Aorta (tissue), 5 donors: ENCODE results near the gene PURB. TPM values are rescaled to one million over a fixed set of nuclear protein-coding genes. Genes with fewer than 3 reads are reported as not detected.
A peak's percentile ranks its signal among the peaks of the same experiment; 100 is the strongest.
"Not testable (repeated sequence)": the region's sequence is repeated elsewhere in the genome, so short reads cannot be mapped to it uniquely, and the experiment has no call there.

Experiments
- ATAC-seq: fragments of 200-7000 bp; cut with Tn5 transposase; one replicate; pipeline ENCODE4 v1.9.1; 2022; ENCODE audit warnings: moderate library complexity; ENCODE audit not compliant: low FRiP score
- DNase-seq, 2 donors: peaks; one replicate each; pipeline ENCODE4 v3.0.0-alpha.2; 2020
- H3K27ac ChIP-seq, 2 donors: one replicate each; pipeline ENCODE4 v1.5.1; 2013; ENCODE audit warnings: low read length in 2 of 2, mild to moderate bottlenecking in 2 of 2, moderate library complexity in 2 of 2, control low read depth in 1 of 2, inconsistent platforms in 1 of 2, low read depth in 1 of 2
- H3K27me3 ChIP-seq, 2 donors: one replicate each; pipeline ENCODE4 v1.6.1; 2013; ENCODE audit warnings: control low read depth in 1 of 2, low read length in 1 of 2, mild to moderate bottlenecking in 1 of 2, moderate library complexity in 1 of 2; ENCODE audit not compliant: insufficient read depth in 2 of 2, control insufficient read depth in 1 of 2
- H3K36me3 ChIP-seq, 2 donors: one replicate each; pipeline ENCODE4 v1.6.1; 2013; ENCODE audit warnings: control low read depth in 1 of 2, low read length in 1 of 2, mild to moderate bottlenecking in 1 of 2; ENCODE audit not compliant: insufficient read depth in 2 of 2, control insufficient read depth in 1 of 2
- H3K4me1 ChIP-seq, 2 donors: one replicate each; pipeline ENCODE4 v1.6.1; 2013; ENCODE audit warnings: low read length in 2 of 2, control low read depth in 1 of 2, mild to moderate bottlenecking in 1 of 2, moderate library complexity in 1 of 2; ENCODE audit not compliant: insufficient read depth in 2 of 2, control insufficient read depth in 1 of 2
- H3K4me3 ChIP-seq, 2 donors: one replicate each; pipeline ENCODE4 v1.5.1; 2013; ENCODE audit warnings: low read length in 2 of 2, control low read depth in 1 of 2, mild to moderate bottlenecking in 1 of 2
- H3K9me3 ChIP-seq: one replicate; pipeline ENCODE4 v1.6.1; 2013; ENCODE audit warnings: mild to moderate bottlenecking, low read length; ENCODE audit not compliant: control insufficient read depth
- WGBS, 2 donors: extraction: QIAGEN DNeasy Blood & Tissue Kit; methylation state at CpG; one replicate each; pipeline ENCODE4 v1.1.7; 2013; 5-methylcytosine and 5-hydroxymethylcytosine counted together
- intact Hi-C, 2 donors: fragments of 100-400 bp; cut with DNase I; formaldehyde crosslinking; loops; one replicate each; pipeline versions ENCODE4 v1.14.2 to v1.15.0; 2022
- long read RNA-seq, 2 donors: library from polyadenylated mRNA; unstranded; transcript quantifications; one replicate each; pipeline ENCODE4 v2.0.0, GENCODE V29; 2020 to 2021
- polyA plus RNA-seq, 2 donors: library from polyadenylated mRNA; stranded (reverse); fragments of 200-250 nt; gene quantifications; one replicate each; pipeline ENCODE4 v1.2.3, GENCODE V29; 2013
- total RNA-seq, 2 donors: library from RNA; stranded (reverse); fragmentation: NEBNext Ultra II Directional; extraction: Animal tissue kit (Norgen Biotek cat#: 25700); gene quantifications; one replicate each; pipeline ENCODE4 v1.2.1, GENCODE V29; 2021
- donor health status: healthy with polysubstance abuse.
- donor health status: Bipolar disorder and iron deficiency.
- donor health status: DM: no; HTN: no; CAD: no.
- donor health status: DM: no; HTN: no; CAD: no.
- donor health status: DM: yes; HTN: yes; CAD: no.

The PURB gene
- 10 to 100 TPM; 26.4 to 33.9 TPM for total RNA-seq
- 1 to 10 TPM; 7.9 to 8.8 TPM for polyA plus RNA-seq
- long read RNA-seq, donor 1, full-length matches to known transcripts, result 6 of 6 reads
- long read RNA-seq, donor 1, partial matches to known transcripts, result 0 of 6 reads
- long read RNA-seq, donor 1, other reads (novel, unspliced or antisense), result 0 of 6 reads
- long read RNA-seq, donor 2, full-length matches to known transcripts, result 32 of 32 reads
- long read RNA-seq, donor 2, partial matches to known transcripts, result 0 of 32 reads
- long read RNA-seq, donor 2, other reads (novel, unspliced or antisense), result 0 of 32 reads

DNA sequence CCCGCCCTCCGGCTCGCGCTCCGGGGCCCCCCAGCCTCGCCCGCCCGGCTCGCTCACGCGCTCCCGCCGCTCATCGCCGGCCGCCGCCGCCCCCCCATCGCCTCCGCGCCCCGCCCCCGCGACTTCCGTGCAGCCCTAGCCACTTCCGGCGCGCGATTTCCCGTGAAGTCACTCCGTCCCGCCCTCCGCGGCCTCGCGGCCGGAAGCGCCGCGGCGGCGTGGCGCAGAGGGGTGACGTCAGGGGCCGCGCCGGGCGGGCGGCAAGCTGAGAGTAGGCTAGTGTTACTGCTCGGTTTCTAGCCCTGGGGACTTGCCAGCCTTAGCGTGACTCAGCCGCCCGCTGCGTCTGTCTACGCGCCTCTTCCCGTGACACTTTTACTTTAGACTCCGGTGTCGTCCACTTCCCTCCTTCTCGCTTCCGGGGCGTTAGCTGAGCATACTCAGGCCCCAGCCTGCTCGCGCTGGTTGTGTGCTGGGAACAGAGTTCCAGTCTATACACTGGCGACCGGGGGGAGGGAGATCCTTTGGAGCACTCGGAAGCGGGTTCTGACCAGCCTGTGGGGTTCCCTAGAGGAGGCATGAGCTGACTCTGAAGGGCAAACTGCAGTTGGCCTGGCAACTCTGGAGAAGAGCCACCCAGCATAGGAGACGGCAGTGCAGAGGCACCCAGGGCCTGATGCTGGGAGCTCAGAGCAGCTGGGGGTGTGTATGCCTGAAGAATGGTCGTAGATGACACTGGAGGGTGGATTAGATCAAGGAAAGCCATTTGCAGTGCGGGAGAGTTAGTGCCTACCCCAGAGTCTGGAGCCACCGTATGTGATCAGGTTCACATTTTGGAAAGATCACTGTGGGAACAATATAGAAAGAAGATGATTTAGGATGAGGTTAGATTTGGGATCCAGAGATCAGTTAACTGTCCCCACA lies at the start of gene PURB:
Gene PURB (minus strand): TSS at position 137 of the 924 bp plus-strand sequence. CDS start 182 bp downstream, outside the sequence.
- no peaks in the 10 kb centered on the region for H3K9me3 ChIP-seq
- DNase-seq, result peak; percentile 96 to 99
- no peaks in the 10 kb centered on the region for H3K36me3 ChIP-seq
- 1 to 2% methylated on average over 44 to 72 of the region's 72 CpGs for WGBS, 2 donors
- peak within 1 kb of the TSS; percentile 85 to 91 for H3K27ac ChIP-seq
- peak within 1 kb of the TSS; percentile 80 to 89 for H3K4me3 ChIP-seq
- no peaks in the 10 kb centered on the region for H3K27me3 ChIP-seq
- peak; percentile 99 for ATAC-seq
- peaks cover 2 to 11% of the 10 kb centered on the region in 2 donors for H3K4me1 ChIP-seq
- intact Hi-C loops, result loop anchor here (2.0 to 10.0 kb wide), 2 partner anchors 37 to 99 kb away; partner anchors contain the start of gene H2AZ2 (in 1 of the 2)

- WGBS, 2 donors, result 8 to 15% methylated on average over 1 of the region's 1 CpG
- H3K4me3 ChIP-seq, result no peak overlapping the region
- intact Hi-C loops, result no loop called here
- H3K27ac ChIP-seq, result no peak overlapping the region
- no peaks in the 10 kb centered on the region for H3K9me3 ChIP-seq
- H3K27me3 ChIP-seq, result no peaks in the 10 kb centered on the region
- H3K36me3 ChIP-seq, result no peaks in the 10 kb centered on the region
- no peaks in the 10 kb centered on the region for H3K4me1 ChIP-seq
- ATAC-seq, result no peak
- DNase-seq, result no peak
These were observed 49.7 kb upstream of the PURB start for GRCh38 chr7:44935016-44935415.

DNA sequence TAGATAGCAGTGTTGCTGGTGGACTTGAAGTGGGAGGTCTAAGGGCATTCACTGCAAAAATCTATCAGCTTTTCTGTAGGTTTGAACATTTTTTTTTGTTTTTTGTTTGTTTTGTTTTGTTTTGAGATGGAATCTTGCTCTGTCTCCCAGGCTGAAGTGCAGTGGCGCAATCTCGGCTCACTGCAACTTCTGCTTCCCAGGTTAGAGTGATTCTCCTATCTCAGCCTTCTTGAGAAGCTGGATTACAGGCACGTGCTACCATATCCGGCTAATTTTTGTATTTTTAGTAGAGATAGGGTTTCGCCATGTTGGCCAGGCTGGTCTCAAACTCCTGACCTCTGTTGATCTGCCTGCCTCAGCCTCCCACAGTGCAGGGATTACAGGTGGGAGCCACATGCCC lies 49.2 kb upstream of the PURB start:
- WGBS, 2 donors, result 69 to 78% methylated on average over 5 of the region's 5 CpGs
- ATAC-seq, H3K27me3 ChIP-seq, DNase-seq, H3K4me3 ChIP-seq, H3K4me1 ChIP-seq, H3K27ac ChIP-seq, H3K36me3 ChIP-seq, H3K9me3 ChIP-seq, intact Hi-C loops: not testable (repeated sequence)

DNA sequence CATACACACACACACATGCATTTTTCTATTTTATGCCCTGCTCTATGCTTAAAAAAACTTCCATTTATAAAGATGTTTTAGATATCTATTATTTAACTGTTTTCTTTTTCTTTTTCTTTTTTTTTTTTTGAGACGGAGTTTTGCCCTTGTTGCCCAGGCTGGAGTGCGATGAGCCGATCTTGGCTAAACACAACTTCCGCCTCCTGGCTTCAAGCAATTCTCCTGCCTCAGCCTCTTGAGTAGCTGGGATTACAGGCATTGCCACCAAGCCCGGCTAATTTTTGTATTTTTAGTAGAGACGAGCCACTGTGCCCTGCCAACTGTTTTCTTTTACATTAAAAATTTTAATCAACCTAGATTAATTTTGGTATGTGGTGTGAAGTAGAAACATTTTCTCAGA lies 45.6 kb upstream of the PURB start:
- no peak overlapping the region for H3K27ac ChIP-seq
- no peaks in the 10 kb centered on the region for H3K27me3 ChIP-seq
- H3K36me3 ChIP-seq, result no peaks in the 10 kb centered on the region
- ATAC-seq (no peak), DNase-seq (no peak)
- WGBS, 2 donors, result 71 to 77% methylated on average over 6 of the region's 6 CpGs
- H3K4me3 ChIP-seq, result no peak overlapping the region
- intact Hi-C loops, result no loop called here
- no peaks in the 10 kb centered on the region for H3K4me1 ChIP-seq
- H3K9me3 ChIP-seq, result peaks cover 3% of the 10 kb centered on the region

GRCh38 chr7:44922351-44922694 lies 37.0 kb upstream of the PURB start:
- 72% methylated on average over 8 of the region's 8 CpGs for WGBS, 2 donors
- no peak overlapping the region for H3K27ac ChIP-seq
- H3K4me1 ChIP-seq, result no peaks in the 10 kb centered on the region
- H3K36me3 ChIP-seq, result no peaks in the 10 kb centered on the region
- no peak for DNase-seq
- H3K27me3 ChIP-seq, result no peaks in the 10 kb centered on the region
- intact Hi-C loops, result loop anchor here (2.0 to 5.0 kb wide), 5 partner anchors 65 to 335 kb away; no protein-coding TSS in a partner anchor
- no peak overlapping the region for H3K4me3 ChIP-seq
- no peaks in the 10 kb centered on the region for H3K9me3 ChIP-seq
- no peak for ATAC-seq

DNA sequence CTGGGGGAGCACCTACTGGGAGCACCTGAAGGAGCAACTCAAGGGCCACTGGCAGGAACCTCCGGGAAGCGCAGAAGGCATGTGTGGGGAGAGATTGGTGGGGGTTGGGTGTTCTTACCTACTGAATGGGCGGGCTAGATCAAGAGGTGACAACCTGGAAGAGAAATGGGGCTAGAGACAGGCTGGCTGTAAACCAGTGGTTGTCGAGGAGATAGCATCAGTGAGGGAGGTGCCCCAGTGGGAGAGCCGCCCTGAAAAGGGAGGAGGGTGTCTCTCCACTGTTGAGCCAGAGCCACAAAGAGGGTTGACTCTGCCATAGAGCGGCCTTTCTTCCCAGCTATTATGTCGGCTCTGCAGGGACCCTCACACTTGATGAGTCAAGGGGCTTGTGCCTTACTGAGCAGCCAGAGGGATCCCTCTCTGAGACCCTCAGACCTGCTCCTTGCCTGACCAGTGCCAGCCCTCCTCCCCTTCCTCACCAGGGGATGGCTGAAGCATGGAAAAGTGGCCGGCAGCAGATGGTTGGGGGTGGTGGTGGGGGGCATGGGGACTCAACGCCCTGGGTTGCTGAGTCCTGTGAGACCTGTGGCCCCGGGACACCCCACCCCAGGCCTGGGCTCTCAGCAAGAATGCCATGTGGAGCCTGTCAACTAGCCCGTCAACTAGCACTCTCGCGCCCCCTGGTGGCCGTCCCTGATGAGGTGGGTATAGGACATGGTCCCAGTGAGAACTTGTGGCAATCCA lies 36.4 kb upstream of the PURB start:
- H3K27ac ChIP-seq, result no peak overlapping the region
- H3K36me3 ChIP-seq, result no peaks in the 10 kb centered on the region
- H3K27me3 ChIP-seq, result no peaks in the 10 kb centered on the region
- no peak overlapping the region for H3K4me3 ChIP-seq
- no peaks in the 10 kb centered on the region for H3K4me1 ChIP-seq
- ATAC-seq (peak; percentile 92), DNase-seq (peak; percentile 95 to 98)
- WGBS, 2 donors, result 42 to 45% methylated on average over 14 of the region's 14 CpGs
- no peaks in the 10 kb centered on the region for H3K9me3 ChIP-seq
- intact Hi-C loops, result loop anchor here (2.0 to 5.0 kb wide), 5 partner anchors 64 to 334 kb away; no protein-coding TSS in a partner anchor

- no peak for DNase-seq
- intact Hi-C loops, result loop anchor here (5.0 kb wide), 3 partner anchors 63 to 333 kb away; no protein-coding TSS in a partner anchor
- Histone ChIP-seq H3K9me3 (no peaks in the 10 kb centered on the region), H3K36me3 (no peaks in the 10 kb centered on the region), H3K27me3 (no peaks in the 10 kb centered on the region), H3K4me3 (no peak overlapping the region), H3K27ac (no peak overlapping the region), H3K4me1 (no peaks in the 10 kb centered on the region)
- 81 to 82% methylated on average over 3 of the region's 3 CpGs for WGBS, 2 donors
- no peak for ATAC-seq
These were observed 34.8 kb upstream of the PURB start for GRCh38 chr7:44920119-44920518.

GRCh38 chr7:44918029-44918428 lies 32.7 kb upstream of the PURB start:
- intact Hi-C loops, result no loop called here
- no peak for DNase-seq
- no peak overlapping the region for H3K27ac ChIP-seq
- H3K36me3 ChIP-seq, result no peaks in the 10 kb centered on the region
- H3K4me1 ChIP-seq, result no peaks in the 10 kb centered on the region
- no peaks in the 10 kb centered on the region for H3K9me3 ChIP-seq
- H3K27me3 ChIP-seq, result no peaks in the 10 kb centered on the region
- H3K4me3 ChIP-seq, result no peak overlapping the region
- ATAC-seq, result no peak
